ENCODE measurements around the gene NCF1.
"Not testable (repeated sequence)": the region's sequence is repeated elsewhere in the genome, so short reads cannot be mapped to it uniquely, and the experiment has no call there.

The NCF1 gene

DNA sequence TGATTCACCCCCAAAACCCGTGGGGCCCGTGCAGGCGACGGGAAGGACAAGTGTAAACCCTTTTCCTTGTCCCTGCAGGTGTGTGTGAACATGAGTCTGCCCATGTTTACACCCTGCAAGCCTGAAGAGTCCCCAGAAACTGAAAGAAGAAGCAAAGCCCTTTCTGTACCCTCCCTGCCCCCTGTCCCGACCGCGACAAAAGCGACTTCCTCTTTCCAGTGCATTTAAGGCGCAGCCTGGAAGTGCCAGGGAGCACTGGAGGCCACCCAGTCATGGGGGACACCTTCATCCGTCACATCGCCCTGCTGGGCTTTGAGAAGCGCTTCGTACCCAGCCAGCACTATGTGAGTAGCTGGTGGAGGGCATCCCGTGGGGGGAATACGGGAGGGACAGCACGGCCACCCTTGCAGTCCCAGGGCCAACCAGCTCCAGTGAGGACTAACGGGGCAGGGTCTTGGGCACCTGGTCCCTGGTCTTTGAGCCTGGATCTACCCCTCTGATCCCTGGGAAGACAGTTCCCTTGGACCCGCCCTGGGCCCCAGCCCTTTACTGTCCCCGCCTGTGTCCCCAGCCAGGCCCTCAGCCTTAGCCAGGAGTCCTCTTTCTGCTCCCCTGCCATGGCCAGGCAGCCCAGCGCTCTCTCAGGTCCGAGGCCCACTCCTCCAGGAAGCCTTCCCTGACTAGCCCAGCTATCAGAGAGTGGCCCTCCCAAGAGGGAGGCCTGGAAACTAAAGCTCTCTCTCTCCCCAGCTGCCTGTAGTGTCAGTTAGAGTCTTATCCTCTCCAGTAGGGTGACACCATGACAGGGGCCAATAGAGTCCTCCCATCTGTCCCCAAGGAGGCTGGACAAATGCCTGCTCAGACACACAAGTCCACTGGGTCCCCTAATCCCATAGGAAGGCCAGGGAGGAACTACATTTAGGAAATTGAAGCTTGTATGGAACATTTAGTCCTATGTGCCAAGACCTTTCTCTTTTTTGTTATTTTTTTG, at the start of gene NCF1:
TSS of gene NCF1 (plus strand) at position 252 of the 991 bp plus-strand sequence. CDS start at position 273, 21 bp downstream.
- DNase-seq: not testable (repeated sequence)

GRCh38 chr7:74725840-74726239, 48.0 kb upstream of the NCF1 start:
- no peak for DNase-seq

GRCh38 chr7:74726309-74727101, 47.3 kb upstream of the NCF1 start:
- DNase-seq: no peak

DNA sequence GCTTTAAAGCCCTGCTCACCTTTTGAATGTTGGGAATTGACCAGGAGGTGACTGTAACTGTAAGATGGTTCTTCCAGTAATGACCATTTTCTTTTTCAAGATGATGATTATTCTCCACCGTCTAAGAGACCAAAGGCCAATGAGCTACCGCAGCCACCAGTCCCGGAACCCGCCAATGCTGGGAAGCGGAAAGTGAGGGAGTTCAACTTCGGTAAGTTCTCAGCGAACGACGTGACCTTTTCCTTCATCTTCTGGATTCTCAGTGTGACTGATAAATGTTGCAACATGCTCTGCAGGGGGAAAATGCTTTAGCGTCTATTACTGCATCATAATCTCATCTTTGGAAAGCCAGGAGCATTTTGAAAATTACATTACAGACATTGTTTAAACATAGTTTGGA, 45.1 kb upstream of the NCF1 start:
- not testable (repeated sequence) for DNase-seq

GRCh38 chr7:74730186-74730585, 43.6 kb upstream of the NCF1 start:
- not testable (repeated sequence) for DNase-seq

- DNase-seq: not testable (repeated sequence)
Observed at GRCh38 chr7:74739974-74740703, 33.7 kb upstream of the NCF1 start.

DNA sequence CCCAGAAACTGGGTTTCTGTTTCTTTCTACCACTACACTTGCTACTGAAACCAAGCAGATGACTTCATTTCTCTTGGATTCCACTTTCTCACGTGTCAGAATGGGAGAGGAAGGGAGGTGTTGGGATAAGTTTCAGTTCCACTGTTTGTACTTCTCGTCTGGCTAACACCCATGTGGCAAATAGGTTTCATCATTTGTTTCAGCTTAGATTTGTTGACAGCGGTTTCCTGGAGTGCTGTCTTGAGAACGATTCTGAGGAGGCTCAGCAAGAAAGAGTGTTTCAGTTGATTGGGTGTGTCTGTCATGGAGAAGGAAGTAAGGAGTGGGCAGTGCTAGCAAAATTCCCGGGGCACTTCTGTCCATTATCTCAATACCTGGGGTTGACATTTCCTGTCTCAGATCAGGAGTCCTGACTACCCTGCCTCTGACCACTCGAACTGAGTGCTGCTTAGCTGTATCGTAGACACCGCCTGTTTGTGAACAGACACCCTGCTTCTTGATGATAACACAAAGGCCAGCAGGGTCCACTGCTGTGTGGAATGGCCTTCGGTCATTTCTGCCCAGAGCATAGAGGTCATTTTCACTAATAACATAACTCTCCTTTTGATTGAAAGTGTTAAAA, 29.8 kb upstream of the NCF1 start:
- not testable (repeated sequence) for DNase-seq

DNA sequence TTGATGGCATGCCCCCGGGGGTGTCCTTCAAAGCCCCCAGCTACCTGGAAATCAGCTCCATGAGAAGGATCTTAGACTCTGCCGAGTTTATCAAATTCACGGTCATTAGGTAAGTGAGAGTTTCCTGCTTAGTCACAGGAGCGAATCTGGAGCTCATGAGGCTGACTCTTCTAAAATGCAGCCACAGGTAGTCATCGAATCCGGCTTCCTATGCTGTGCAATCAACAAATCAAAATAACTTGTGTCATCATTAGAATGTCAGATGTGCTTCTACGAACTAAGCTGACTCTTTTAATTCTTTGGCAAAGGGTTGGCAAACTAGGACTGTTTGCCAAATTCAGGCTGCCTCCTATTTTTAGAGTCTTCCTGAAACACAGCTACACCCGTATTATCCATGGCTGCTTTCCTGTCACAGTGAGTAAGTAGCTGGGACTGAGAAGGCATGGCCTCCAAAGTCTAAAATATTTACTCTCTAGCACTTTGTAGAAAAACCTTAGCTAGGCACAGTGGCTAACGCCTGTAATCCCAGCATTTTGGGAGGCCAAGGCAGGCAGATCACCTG, 19.8 kb upstream of the NCF1 start:
- DNase-seq: not testable (repeated sequence)

DNA sequence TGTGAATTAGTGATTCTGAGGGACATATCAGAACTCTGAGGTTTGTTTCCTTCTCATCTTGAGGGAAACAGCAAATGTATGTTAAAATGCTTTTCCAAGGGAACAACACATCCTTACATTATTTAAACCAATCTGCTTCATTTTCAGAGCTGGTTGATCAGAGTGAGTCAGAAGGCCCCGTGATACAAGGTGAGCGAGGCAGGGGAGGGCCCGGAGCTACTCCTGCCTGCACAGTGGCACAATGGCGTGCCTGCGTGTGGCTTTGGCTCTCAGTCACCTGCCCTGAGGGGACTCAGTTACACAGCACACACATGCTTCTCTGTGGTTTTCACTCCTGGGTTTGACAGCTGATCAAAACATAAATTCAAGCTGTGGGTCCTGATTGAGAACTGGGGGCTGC, 17.1 kb upstream of the NCF1 start:
- not testable (repeated sequence) for DNase-seq

- not testable (repeated sequence) for DNase-seq
Observed at GRCh38 chr7:74758268-74758667, 15.5 kb upstream of the NCF1 start.

DNA sequence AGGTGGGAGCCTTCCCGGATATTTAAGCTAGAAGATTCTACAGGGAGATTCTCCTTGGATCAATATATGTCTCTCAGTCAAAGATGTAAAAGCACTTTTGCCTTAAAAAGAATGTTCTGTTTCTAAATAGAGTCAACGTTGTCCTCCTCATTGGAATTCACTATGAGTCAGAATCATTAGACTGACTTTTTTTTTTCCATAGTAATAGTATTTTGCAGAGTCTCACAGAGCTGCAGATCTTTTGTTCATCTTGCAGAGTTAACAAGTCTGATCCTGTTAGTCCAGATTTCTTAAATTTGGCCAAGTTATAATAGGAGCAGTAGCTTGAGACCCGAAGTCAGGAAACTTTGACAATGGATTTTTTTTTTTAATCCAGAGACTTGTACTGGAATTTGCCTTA, 14.8 kb upstream of the NCF1 start:
- not testable (repeated sequence) for DNase-seq

DNA sequence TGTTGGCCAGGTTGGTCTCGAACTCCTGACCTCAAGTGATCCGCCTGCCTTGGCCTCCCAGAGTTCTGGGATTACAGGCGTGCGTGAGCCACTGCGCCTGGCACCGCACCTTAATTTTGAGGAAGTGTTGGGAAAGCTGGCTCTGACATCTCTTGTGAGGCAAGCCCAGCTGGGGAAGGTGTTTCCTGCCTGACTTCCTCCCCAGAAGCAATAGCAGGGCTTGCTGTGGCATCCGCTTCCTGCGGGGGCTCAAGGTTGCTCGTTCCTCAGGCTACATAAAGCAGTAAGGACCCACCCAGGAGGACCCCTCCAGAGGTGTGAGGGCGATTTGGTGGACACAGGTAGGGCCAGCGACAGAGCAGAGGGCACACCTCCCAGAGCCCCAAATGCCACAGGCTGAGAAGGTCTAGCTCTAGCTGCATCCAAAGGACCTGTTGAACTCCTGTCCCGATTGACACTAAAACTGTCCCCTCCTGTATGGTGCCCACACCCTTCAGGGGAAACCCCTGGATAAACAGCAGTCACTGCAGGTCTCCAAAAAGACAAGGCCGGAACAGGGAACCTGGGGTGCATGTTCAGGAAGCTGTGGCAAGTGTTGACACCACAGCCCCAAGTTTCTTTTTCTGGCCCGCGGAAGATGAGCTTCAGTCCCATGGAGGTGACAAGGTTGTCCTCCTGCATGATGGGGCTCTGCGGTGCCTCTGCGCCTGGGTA, 8.4 kb upstream of the NCF1 start:
- DNase-seq: not testable (repeated sequence)

- not testable (repeated sequence) for DNase-seq
Observed at GRCh38 chr7:74766509-74766908, 7.3 kb upstream of the NCF1 start.

DNA sequence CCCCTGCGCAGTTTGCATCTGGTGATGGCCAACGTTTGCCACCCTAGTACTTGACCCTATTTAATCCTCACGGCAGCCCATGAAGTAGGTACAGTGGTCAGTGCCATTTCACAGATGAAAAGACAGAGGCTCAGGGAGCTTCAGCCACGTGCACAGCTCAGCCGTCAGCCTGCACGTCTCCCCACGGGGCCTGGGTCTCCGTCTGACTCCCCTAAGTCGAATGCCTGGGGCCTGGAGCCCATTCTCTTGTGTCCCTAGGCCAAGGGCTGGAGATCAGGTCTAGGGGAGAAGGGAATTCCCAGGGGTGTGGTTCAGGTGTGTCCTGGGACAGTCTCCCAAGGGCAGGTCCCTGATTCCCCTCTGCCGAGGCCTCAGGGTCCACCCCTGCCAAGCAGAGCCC, 6.8 kb upstream of the NCF1 start:
- not testable (repeated sequence) for DNase-seq

DNA sequence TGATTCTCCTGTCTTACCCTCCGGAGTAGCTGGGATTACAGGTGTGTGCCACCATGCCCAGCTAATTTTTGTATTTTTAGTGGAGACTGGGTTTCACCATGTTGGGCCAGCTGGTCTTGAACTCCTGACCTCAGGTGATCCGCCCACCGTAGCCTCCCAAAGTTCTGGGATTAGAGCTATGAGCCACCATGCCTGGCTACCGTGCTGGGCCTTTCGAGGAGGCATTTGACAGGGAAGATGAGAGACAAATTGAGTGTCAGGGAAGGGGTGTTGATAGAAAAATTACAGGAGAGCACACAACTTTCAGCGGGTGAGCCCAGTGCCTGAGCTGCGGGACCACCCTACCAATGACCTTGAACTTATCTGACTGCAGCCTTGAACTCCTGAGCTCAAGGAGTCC, 3.7 kb upstream of the NCF1 start:
- not testable (repeated sequence) for DNase-seq

- not testable (repeated sequence) for DNase-seq
Observed at GRCh38 chr7:74772093-74772492, 1.7 kb upstream of the NCF1 start.

- DNase-seq: not testable (repeated sequence)
Observed at GRCh38 chr7:74775111-74775510, 1.3 kb downstream of the NCF1 start.

DNA sequence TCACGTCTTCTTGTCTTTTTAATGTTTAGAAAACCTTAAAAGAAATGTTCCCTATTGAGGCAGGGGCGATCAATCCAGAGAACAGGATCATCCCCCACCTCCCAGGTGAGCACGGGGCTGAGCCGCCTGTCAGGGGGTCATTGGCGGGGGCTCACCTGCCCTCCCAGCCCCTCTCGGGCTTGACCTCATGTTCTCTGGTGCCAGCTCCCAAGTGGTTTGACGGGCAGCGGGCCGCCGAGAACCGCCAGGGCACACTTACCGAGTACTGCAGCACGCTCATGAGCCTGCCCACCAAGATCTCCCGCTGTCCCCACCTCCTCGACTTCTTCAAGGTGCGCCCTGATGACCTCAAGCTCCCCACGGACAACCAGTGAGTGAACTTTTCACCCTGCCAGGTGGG, 5.2 kb downstream of the NCF1 start:
- DNase-seq: not testable (repeated sequence)

GRCh38 chr7:74781746-74782145, 7.9 kb downstream of the NCF1 start:
- not testable (repeated sequence) for DNase-seq

DNA sequence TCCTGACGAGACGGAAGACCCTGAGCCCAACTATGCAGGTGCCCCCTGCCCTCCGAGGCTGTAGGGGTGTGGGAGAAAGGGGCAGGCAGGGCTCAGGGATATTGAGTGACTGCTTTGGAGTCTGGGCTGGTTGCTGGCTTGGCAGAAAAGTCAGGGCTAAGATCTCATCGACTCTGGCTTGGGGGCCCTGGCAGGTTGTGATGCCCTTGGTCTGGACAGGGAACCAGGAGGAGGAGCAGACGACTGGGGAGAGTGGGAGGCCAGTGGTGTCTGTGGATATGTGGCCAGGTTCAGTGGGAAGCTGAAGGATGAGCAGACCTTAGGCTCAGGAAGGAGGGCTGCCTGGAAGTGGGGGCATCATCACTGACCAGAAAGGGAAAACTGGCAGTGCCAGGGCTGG, 9.8 kb downstream of the NCF1 start:
- DNase-seq: not testable (repeated sequence)
